HG02938 (cell line): ENCODE measurements around the gene ZNF618.

ENCODE experiments used
- ATAC-seq: cut with Tn5 transposase; IDR thresholded peaks from one replicate; pipeline ENCODE4 v1.9.1; 2021; ENCODE audit warnings: mild to moderate bottlenecking, moderate library complexity; ENCODE audit not compliant: unreplicated experiment

ZNF618 gene

DNA sequence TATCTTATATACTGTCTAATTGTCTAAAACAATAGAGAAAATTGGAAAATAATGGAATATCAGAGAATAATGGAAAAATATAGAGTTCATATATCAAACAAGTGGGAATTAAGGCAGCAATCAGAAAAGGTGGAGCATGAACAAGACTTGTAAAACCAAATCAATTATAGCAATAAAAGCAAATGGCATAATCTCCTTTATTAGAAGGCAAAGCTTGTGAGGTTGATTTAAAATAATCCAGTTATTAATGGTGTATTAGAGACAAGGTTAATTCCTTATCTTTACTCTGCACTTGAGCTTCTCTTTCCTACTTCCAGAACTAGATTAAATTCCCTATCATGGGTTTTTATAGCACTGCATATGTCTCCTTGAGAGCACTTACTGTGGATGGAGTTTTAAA lies 137.9 kb downstream of the ZNF618 start:
- ATAC-seq: no peak

- no peak for ATAC-seq
These were observed 139.5 kb downstream of the ZNF618 start for GRCh38 chr9:114015607-114016006.

DNA sequence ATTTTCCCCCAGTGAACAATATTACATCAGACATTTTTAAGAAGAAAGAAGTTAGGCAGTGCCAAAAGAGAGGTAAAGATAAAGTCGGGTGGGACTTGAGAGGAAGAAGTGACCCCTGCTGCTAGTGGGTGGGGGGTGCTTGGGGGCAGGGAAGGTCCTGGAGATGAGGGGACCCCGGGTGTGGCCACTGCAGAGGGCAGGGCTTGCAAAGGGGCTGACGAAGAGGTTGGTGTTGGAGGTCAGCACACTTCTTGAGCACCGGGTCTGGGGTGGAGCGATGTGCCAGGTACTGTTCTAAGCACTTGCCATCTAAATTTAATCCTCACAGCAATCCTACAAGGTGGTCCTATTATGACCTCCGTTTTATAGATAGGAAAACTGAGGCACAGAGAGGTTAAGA lies 140.0 kb downstream of the ZNF618 start:
- ATAC-seq: no peak

DNA sequence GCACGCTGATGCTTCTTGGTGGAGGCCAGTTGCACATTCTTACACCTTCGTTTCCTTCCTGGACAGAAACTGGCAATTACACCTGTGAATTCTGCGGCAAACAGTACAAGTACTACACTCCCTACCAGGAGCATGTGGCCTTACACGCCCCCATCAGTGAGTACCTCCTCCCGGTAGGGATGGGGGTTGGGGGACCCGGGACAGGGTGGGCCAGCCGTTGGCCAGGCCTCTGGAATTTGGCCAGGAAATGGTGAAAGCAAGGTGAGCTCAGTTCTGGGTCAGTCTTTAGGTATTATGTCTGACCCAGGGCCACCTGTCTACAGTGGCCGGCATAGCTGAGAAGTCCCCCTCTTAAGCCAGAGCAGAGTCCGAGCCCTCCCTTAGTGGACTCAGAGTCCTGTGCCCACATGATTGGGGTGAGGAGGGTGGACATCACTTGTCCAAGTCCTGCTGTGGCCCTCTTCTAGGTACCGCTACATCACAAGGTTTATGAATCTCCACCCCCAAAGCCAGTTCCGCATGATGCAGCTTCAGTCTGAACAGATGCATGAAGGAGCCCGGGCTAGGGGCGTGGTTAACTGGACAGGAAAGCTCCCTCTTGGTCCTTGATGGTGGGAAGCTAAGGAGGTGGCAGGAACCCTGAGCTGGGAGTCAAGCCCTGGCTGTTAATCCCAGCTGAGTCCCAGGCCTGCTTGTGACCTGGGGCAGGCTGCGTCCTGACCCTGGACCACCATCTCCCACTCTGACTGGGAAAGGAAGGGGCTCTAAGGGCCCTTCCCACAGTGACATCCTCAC lies 140.7 kb downstream of the ZNF618 start:
- ATAC-seq: no peak

GRCh38 chr9:114017741-114018715 lies 141.9 kb downstream of the ZNF618 start:
- no peak for ATAC-seq

DNA sequence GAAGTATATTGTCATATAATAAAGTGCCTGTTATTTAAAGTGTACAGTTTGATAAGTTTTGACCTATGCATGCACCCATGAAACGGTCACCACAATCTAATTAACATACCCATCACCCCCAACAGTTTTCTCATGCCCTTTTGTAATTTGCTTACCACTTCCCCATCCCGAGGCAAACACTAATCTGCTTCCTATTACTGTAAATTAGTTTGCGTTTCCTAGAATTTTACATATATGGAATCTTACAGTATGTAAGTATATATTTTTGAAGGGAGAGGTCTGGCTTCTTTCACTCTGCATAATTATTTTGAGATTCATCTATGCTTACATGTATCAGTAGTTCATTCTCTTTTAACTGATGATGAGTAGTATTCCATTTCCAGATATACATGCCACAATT lies 145.5 kb downstream of the ZNF618 start:
- ATAC-seq: no peak

- ATAC-seq: no peak
These were observed 147.9 kb downstream of the ZNF618 start for GRCh38 chr9:114023961-114024360.

DNA sequence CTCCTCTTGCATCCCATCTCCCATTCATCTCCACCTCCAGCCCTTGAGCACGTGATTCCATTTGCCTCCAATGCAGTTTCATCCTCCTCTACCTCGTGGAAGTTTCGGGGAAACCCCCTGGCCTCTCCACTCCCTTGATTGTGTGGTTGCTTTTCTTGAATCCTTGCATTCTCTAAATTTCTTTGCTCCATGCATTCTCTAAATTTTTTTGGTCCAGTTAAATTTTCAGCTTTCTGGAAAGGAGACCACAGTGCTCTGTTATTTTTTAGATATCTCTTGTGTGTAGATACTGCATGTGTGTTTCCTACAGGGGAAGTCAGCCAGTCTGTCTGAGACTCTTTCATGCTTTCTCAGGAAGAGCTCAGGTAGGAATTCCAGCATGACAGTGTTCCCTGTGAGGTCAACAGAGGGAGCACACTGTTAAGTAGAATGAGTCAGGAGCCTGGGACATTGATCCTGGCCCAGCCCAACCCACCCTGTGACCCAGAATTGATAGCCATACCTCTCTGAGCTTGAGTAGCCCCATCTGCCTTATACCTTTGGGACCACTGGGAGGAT lies 149.2 kb downstream of the ZNF618 start:
- no peak for ATAC-seq

DNA sequence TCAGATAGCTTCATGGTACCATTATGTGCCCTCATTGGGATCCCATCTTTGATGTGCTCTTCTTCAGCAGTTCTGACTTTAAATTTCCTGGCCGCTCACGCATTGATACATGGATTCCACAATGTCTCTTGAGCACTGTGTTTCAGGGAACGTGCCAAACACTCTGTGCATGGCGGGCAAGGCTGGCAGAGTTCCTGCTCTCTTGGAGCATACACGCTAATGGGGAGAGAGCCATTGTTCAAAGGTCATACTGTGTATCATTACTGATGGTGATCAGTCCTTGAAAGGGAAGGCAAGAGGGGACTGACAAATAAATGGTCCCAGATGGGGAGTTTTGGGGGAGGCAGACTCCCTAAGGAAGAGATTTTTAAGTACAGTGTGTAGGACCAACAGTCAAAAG lies 149.7 kb downstream of the ZNF618 start:
- ATAC-seq: no peak

GRCh38 chr9:114026335-114026734 lies 150.2 kb downstream of the ZNF618 start:
- no peak for ATAC-seq

GRCh38 chr9:114027159-114027862 lies 151.2 kb downstream of the ZNF618 start:
- ATAC-seq: no peak

DNA sequence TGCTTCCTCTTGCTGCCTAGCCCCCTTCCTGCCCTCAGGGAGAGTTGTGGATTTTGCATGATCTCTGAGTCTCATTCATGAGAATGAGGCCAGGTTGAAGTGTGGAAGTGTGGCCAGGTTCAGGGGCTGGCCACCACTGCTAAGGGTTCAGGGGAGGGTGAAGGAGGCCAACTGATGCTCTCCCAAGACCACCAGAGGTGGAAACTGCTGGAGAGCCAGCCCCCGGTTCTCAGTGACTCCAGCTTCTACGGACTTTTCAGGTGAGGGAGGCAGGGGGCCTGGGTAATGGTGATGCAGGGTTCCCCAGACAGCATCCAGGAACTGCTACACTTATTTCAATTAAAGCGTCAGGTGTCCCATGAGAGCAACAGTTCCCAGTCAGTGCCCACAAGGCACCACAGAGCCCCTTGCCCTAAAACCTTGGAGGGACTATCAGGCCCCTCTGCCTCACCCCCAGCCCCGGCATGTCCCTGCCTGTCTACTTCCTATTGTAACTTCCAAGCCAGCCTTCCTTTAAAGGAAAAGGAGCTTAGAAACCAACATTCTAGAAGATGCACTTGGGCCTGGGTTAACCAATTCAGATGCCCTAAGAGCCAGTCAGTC lies 151.9 kb downstream of the ZNF618 start:
- no peak for ATAC-seq

GRCh38 chr9:114028646-114029045 lies 152.5 kb downstream of the ZNF618 start:
- no peak for ATAC-seq

- no peak for ATAC-seq
These were observed 153.4 kb downstream of the ZNF618 start for GRCh38 chr9:114029311-114030170.

DNA sequence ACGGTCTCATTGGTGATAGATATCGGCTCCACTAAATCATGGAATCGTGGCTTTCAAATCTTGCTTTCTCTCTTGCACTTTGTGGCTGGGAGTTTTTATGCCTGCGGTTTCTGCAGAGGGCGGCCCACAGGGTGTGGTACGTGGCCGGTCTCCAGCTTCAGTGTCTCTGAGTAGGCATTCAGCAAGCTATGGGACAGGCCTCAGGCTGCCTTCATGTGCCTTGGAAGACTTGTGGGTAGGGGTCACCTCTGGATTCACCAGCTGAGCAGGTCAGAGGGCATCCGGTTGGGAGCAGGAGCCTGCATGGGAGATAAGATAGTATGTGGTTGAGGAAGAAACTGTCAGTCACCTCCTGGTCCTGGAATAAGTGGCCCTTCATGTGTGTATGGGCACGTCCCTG lies 154.3 kb downstream of the ZNF618 start:
- no peak for ATAC-seq

DNA sequence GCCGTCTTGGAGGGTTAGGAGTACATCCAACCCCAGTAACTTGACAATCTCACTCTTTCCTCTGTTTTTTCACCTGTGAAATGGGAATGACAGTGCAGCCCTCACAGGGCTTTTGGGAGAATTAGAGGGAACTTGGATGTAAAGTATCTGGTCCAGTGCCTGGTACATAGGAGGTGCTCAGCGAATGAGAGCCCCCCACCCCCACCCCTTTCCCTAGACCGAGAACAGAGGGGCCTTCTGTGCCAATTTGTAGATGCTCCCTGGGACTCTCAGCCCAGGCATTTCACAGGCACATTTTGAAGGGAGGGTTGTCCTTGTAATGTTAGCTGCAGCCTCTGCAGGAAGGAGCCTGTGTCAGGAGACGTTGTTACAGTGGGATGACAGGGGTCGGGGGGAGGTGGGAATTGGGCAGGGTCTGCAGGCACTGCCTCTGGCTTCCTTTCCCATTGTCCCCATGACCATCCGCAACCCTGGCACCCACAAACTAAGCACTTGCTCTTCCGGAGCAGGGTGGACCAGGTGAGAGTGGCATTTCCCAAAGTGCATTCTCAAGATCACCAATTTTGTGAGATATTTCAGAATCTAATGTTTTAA lies 155.0 kb downstream of the ZNF618 start:
- ATAC-seq: no peak

GRCh38 chr9:114031948-114032840 lies 156.1 kb downstream of the ZNF618 start:
- ATAC-seq: no peak

- ATAC-seq: no peak
These were observed 157.4 kb downstream of the ZNF618 start for GRCh38 chr9:114033397-114034103.
